ENCODE results near the gene NATD1. TPM values are rescaled to one million over a fixed set of nuclear protein-coding genes. Genes with fewer than 3 reads are reported as not detected.

Gene NATD1
- total RNA-seq, 1 experiment from 2014 or later, result 3.1 TPM

GRCh38 chr17:21263376-21263775, 10.2 kb upstream of the NATD1 start:
- POLR2A ChIA-PET, result no interaction called here
- RAD21 ChIA-PET (ENCODE audit: low non-redundant PET in 1 of 2, low total read pairs in 2 of 2, uncharacterized antibody in 2 of 2, unreplicated experiment in 2 of 2), result no interaction called here
- Histone ChIP-seq H3K79me2 (ENCODE audit: insufficient read depth, low read length) (no peaks in the 10 kb centered on the region), H3K9me3 (ENCODE audit: control insufficient read depth in 1 of 2, insufficient read depth in 1 of 2, low read depth in 1 of 2, low read length in 2 of 2) (no peaks in the 10 kb centered on the region), H3K27ac (ENCODE audit: low read depth, low read length) (no peak overlapping the region), H3K27me3 (ENCODE audit: insufficient read depth, low read length) (no peaks in the 10 kb centered on the region), H3K36me3 (ENCODE audit: control insufficient read depth in 1 of 2, insufficient read depth in 2 of 2, low read length in 2 of 2) (no peaks in the 10 kb centered on the region), H2AFZ (ENCODE audit: low read depth, low read length, poor library complexity, severe bottlenecking) (no peak overlapping the region), H4K20me1 (ENCODE audit: insufficient read depth) (no peaks in the 10 kb centered on the region), H3K9ac (ENCODE audit: low read length) (no peak overlapping the region), H3K9me2 (ENCODE audit: insufficient read depth) (no peaks in the 10 kb centered on the region), H3K4me1 (ENCODE audit: control insufficient read depth in 1 of 2, insufficient read depth in 2 of 2, low read length in 2 of 2) (no peaks in the 10 kb centered on the region), H3K4me3 (replicated peaks in 1 of 2; ENCODE audit: low read depth in 1 of 2, low read length in 2 of 2) (no peak overlapping the region), H3K4me2 (ENCODE audit: low read length) (no peak overlapping the region)
- no TSS peak for BruUV-seq (replicated peaks)
- DNase-seq (ENCODE audit: low read depth, low spot score), result no peak
- ATAC-seq, result no peak
- CTCF ChIA-PET, result no interaction called here
- TF ChIP-seq JUND (IDR thresholded peaks at IDR 0.05) (no peak), ZNF274 (IDR thresholded peaks at IDR 0.05; ENCODE audit: low read depth, low read length) (no peak), SRF (IDR thresholded peaks at IDR 0.05; ENCODE audit: low read depth) (no peak), TCF7L2 (IDR thresholded peaks at IDR 0.05; ENCODE audit: borderline replicate concordance, extremely low read depth, insufficient read depth, insufficient read length) (no peak), POLR2A (IDR thresholded peaks at IDR 0.05; ENCODE audit: borderline replicate concordance, extremely low read depth, insufficient read depth, insufficient read length) (no peak), SIN3A (IDR thresholded peaks at IDR 0.05; ENCODE audit: low read depth) (no peak), POLR2AphosphoS5 (IDR thresholded peaks at IDR 0.05; ENCODE audit: low read depth, low read length) (no peak), SP1 (IDR thresholded peaks at IDR 0.05; ENCODE audit: low read depth) (no peak), CBX3 (IDR thresholded peaks at IDR 0.05; ENCODE audit: low read depth) (no peak), EZH2 (IDR thresholded peaks at IDR 0.05) (no peak), RAD21 (IDR thresholded peaks at IDR 0.05; ENCODE audit: low read depth) (no peak), EZH2phosphoT487 (IDR thresholded peaks at IDR 0.05; ENCODE audit: borderline replicate concordance) (no peak), FOSL1 (IDR thresholded peaks at IDR 0.05; ENCODE audit: low read depth) (no peak), ZFX (IDR thresholded peaks at IDR 0.05) (no peak)
- TF ChIP-seq, protein P1, sequence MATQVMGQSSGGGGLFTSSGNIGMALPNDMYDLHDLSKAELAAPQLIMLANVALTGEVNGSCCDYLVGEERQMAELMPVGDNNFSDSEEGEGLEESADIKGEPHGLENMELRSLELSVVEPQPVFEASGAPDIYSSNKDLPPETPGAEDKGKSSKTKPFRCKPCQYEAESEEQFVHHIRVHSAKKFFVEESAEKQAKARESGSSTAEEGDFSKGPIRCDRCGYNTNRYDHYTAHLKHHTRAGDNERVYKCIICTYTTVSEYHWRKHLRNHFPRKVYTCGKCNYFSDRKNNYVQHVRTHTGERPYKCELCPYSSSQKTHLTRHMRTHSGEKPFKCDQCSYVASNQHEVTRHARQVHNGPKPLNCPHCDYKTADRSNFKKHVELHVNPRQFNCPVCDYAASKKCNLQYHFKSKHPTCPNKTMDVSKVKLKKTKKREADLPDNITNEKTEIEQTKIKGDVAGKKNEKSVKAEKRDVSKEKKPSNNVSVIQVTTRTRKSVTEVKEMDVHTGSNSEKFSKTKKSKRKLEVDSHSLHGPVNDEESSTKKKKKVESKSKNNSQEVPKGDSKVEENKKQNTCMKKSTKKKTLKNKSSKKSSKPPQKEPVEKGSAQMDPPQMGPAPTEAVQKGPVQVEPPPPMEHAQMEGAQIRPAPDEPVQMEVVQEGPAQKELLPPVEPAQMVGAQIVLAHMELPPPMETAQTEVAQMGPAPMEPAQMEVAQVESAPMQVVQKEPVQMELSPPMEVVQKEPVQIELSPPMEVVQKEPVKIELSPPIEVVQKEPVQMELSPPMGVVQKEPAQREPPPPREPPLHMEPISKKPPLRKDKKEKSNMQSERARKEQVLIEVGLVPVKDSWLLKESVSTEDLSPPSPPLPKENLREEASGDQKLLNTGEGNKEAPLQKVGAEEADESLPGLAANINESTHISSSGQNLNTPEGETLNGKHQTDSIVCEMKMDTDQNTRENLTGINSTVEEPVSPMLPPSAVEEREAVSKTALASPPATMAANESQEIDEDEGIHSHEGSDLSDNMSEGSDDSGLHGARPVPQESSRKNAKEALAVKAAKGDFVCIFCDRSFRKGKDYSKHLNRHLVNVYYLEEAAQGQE (IDR thresholded peaks at IDR 0.05; ENCODE audit: low read depth), result no peak
- TF ChIP-seq, protein P2, sequence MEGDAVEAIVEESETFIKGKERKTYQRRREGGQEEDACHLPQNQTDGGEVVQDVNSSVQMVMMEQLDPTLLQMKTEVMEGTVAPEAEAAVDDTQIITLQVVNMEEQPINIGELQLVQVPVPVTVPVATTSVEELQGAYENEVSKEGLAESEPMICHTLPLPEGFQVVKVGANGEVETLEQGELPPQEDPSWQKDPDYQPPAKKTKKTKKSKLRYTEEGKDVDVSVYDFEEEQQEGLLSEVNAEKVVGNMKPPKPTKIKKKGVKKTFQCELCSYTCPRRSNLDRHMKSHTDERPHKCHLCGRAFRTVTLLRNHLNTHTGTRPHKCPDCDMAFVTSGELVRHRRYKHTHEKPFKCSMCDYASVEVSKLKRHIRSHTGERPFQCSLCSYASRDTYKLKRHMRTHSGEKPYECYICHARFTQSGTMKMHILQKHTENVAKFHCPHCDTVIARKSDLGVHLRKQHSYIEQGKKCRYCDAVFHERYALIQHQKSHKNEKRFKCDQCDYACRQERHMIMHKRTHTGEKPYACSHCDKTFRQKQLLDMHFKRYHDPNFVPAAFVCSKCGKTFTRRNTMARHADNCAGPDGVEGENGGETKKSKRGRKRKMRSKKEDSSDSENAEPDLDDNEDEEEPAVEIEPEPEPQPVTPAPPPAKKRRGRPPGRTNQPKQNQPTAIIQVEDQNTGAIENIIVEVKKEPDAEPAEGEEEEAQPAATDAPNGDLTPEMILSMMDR (IDR thresholded peaks at IDR 0.05 in 2 of 3, conservative IDR thresholded peaks at IDR 0.05 in 1 of 3; ENCODE audit: borderline replicate concordance in 1 of 3, insufficient read depth in 1 of 3, low read depth in 2 of 3, low read length in 2 of 3), result no peak
- TF ChIP-seq, protein P3, sequence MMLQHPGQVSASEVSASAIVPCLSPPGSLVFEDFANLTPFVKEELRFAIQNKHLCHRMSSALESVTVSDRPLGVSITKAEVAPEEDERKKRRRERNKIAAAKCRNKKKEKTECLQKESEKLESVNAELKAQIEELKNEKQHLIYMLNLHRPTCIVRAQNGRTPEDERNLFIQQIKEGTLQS (IDR thresholded peaks at IDR 0.05), result no peak
- TF ChIP-seq, protein P4, sequence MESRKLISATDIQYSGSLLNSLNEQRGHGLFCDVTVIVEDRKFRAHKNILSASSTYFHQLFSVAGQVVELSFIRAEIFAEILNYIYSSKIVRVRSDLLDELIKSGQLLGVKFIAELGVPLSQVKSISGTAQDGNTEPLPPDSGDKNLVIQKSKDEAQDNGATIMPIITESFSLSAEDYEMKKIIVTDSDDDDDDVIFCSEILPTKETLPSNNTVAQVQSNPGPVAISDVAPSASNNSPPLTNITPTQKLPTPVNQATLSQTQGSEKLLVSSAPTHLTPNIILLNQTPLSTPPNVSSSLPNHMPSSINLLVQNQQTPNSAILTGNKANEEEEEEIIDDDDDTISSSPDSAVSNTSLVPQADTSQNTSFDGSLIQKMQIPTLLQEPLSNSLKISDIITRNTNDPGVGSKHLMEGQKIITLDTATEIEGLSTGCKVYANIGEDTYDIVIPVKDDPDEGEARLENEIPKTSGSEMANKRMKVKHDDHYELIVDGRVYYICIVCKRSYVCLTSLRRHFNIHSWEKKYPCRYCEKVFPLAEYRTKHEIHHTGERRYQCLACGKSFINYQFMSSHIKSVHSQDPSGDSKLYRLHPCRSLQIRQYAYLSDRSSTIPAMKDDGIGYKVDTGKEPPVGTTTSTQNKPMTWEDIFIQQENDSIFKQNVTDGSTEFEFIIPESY (IDR thresholded peaks at IDR 0.05; ENCODE audit: extremely low read depth, insufficient replicate concordance, low read length), result no peak
- intact Hi-C loops (cut with micrococcal nuclease), result no loop called here
